ENCODE measurements around the gene RBM25.

The RBM25 gene

GRCh38 chr14:73125746-73126145 is 67.4 kb downstream of the RBM25 start:
- H3K27ac ChIP-seq (ENCODE audit: poor library complexity, severe bottlenecking): no peak overlapping the region
- ATAC-seq (ENCODE audit: low read depth) (no peak), DNase-seq (ENCODE audit: low spot score) (no peak)
- no peaks in the 10 kb centered on the region for H3K9me3 ChIP-seq (ENCODE audit: severe bottlenecking)
- H3K27me3 ChIP-seq (ENCODE audit: insufficient read depth, poor library complexity, severe bottlenecking): no peaks in the 10 kb centered on the region
- H3K36me3 ChIP-seq (ENCODE audit: low read depth): peaks cover 41% of the 10 kb centered on the region
- TF ChIP-seq CTCF (IDR thresholded peaks at IDR 0.05; ENCODE audit: poor library complexity, severe bottlenecking): no peak
- H3K4me3 ChIP-seq (ENCODE audit: severe bottlenecking): no peak overlapping the region
- no peaks in the 10 kb centered on the region for H3K4me1 ChIP-seq (ENCODE audit: insufficient read depth, poor library complexity, severe bottlenecking)

GRCh38 chr14:73133795-73134194 is 75.5 kb downstream of the RBM25 start:
- Histone ChIP-seq H3K4me3 (ENCODE audit: severe bottlenecking) (no peak overlapping the region), H3K36me3 (ENCODE audit: low read depth) (no peaks in the 10 kb centered on the region), H3K27ac (ENCODE audit: poor library complexity, severe bottlenecking) (no peak overlapping the region), H3K9me3 (ENCODE audit: severe bottlenecking) (no peaks in the 10 kb centered on the region), H3K4me1 (ENCODE audit: insufficient read depth, poor library complexity, severe bottlenecking) (peaks cover 4% of the 10 kb centered on the region), H3K27me3 (ENCODE audit: insufficient read depth, poor library complexity, severe bottlenecking) (no peaks in the 10 kb centered on the region)
- TF ChIP-seq CTCF (IDR thresholded peaks at IDR 0.05; ENCODE audit: poor library complexity, severe bottlenecking): no peak
- ATAC-seq (ENCODE audit: low read depth) (no peak), DNase-seq (ENCODE audit: low spot score) (no peak)

- H3K4me3 ChIP-seq (ENCODE audit: severe bottlenecking): peak overlapping the region; percentile 81
- no peak for TF ChIP-seq CTCF (IDR thresholded peaks at IDR 0.05; ENCODE audit: poor library complexity, severe bottlenecking)
- H3K9me3 ChIP-seq (ENCODE audit: severe bottlenecking): no peaks in the 10 kb centered on the region
- peak overlapping the region; percentile 66 for H3K27ac ChIP-seq (ENCODE audit: poor library complexity, severe bottlenecking)
- peaks cover 5% of the 10 kb centered on the region; the same call in 1 of the 2 replicates for H3K36me3 ChIP-seq (ENCODE audit: low read depth)
- ATAC-seq (ENCODE audit: low read depth): no peak
- no peak for DNase-seq (ENCODE audit: low spot score)
- no peaks in the 10 kb centered on the region for H3K27me3 ChIP-seq (ENCODE audit: insufficient read depth, poor library complexity, severe bottlenecking)
- peaks cover 4% of the 10 kb centered on the region for H3K4me1 ChIP-seq (ENCODE audit: insufficient read depth, poor library complexity, severe bottlenecking)
Observed at GRCh38 chr14:73136085-73136386, 77.7 kb downstream of the RBM25 start.

GRCh38 chr14:73136387-73137225 is 78.3 kb downstream of the RBM25 start, which contains the start of gene PSEN1:
Gene PSEN1, plus strand, starts transcription at chr14:73136507. Its CDS starts 11,513 bp downstream, at chr14:73148020.
- peaks cover 5% of the 10 kb centered on the region; the same call in 1 of the 2 replicates for H3K36me3 ChIP-seq (ENCODE audit: low read depth)
- peak within 1 kb of the TSS; percentile 66 for H3K27ac ChIP-seq (ENCODE audit: poor library complexity, severe bottlenecking)
- ATAC-seq (ENCODE audit: low read depth) (peak; percentile 82), DNase-seq (ENCODE audit: low spot score) (peak; percentile 96)
- no peaks in the 10 kb centered on the region for H3K9me3 ChIP-seq (ENCODE audit: severe bottlenecking)
- no peaks in the 10 kb centered on the region for H3K27me3 ChIP-seq (ENCODE audit: insufficient read depth, poor library complexity, severe bottlenecking)
- H3K4me3 ChIP-seq (ENCODE audit: severe bottlenecking): peak within 1 kb of the TSS; percentile 81
- no peak for TF ChIP-seq CTCF (IDR thresholded peaks at IDR 0.05; ENCODE audit: poor library complexity, severe bottlenecking)
- peaks cover 4% of the 10 kb centered on the region for H3K4me1 ChIP-seq (ENCODE audit: insufficient read depth, poor library complexity, severe bottlenecking)

- Histone ChIP-seq H3K27ac (ENCODE audit: poor library complexity, severe bottlenecking) (no peak overlapping the region), H3K9me3 (ENCODE audit: severe bottlenecking) (no peaks in the 10 kb centered on the region), H3K36me3 (ENCODE audit: low read depth) (peaks cover 15% of the 10 kb centered on the region), H3K4me3 (ENCODE audit: severe bottlenecking) (no peak overlapping the region), H3K4me1 (ENCODE audit: insufficient read depth, poor library complexity, severe bottlenecking) (peaks cover 4% of the 10 kb centered on the region), H3K27me3 (ENCODE audit: insufficient read depth, poor library complexity, severe bottlenecking) (no peaks in the 10 kb centered on the region)
- ATAC-seq (ENCODE audit: low read depth): no peak
- no peak for DNase-seq (ENCODE audit: low spot score)
- no peak for TF ChIP-seq CTCF (IDR thresholded peaks at IDR 0.05; ENCODE audit: poor library complexity, severe bottlenecking)
Observed at GRCh38 chr14:73140811-73141323, 82.5 kb downstream of the RBM25 start.
